BLaER1 treated with 17β-estradiol and CSF1 and Interleukin-3, amounts not matched to agents 10 nM and 100 nM (cell line): ENCODE results near the gene CTNND1.

ENCODE experiments used
- H3K27ac ChIP-seq, 11 experiments: shearing (Covaris generic); formaldehyde crosslinking; 2 replicates each; pipeline ENCODE4 v1.8.1; 2022
- H3K27me3 ChIP-seq, 11 experiments: shearing (Covaris generic); formaldehyde crosslinking; 2 replicates each; pipeline ENCODE4 v1.8.1; 2022
- H3K36me3 ChIP-seq, 11 experiments: shearing (Covaris generic); formaldehyde crosslinking; 2 replicates each; pipeline ENCODE4 v1.8.1; 2022
- H3K4me1 ChIP-seq, 10 experiments: shearing (Covaris generic); formaldehyde crosslinking; 2 replicates each; pipeline ENCODE4 v1.8.1; 2022
- H3K4me2 ChIP-seq, 11 experiments: shearing (Covaris generic); formaldehyde crosslinking; 2 replicates each; pipeline ENCODE4 v1.8.1; 2022
- H3K4me3 ChIP-seq, 10 experiments: shearing (Covaris generic); formaldehyde crosslinking; 2 replicates each; pipeline ENCODE4 v1.8.1; 2022
- H3K9ac ChIP-seq, 11 experiments: shearing (Covaris generic); formaldehyde crosslinking; 2 replicates each; pipeline ENCODE4 v1.8.1; 2022
- H3K9me3 ChIP-seq, 11 experiments: shearing (Covaris generic); formaldehyde crosslinking; replicated peaks in 1 of 11; 2 replicates each; pipeline ENCODE4 v1.8.1; 2022
- H4K20me1 ChIP-seq, 11 experiments: shearing (Covaris generic); formaldehyde crosslinking; 2 replicates each; pipeline ENCODE4 v1.8.1; 2022
- Cebpa-rat ChIP-seq, 11 experiments: shearing (Covaris generic); IDR thresholded peaks; 2 replicates each; pipeline ENCODE4 v1.8.1; 2022

CTNND1 gene

GRCh38 chr11:57801183-57801485 is 39.5 kb downstream of the CTNND1 start:
- TF ChIP-seq Cebpa-rat (IDR thresholded peaks at IDR 0.05): no peak
- Histone ChIP-seq H3K27ac (peak overlapping the region; percentile 6 to 74 (median 66); a peak in 20 of 22 replicates), H3K4me3 (peak overlapping the region in 3 of 10 experiments; percentile 0 to 18 (median 14); a peak in 3 of 20 replicates), H3K9me3 (no peaks in the 10 kb centered on the region), H3K36me3 (peaks cover 43 to 60% (median 55%) of the 10 kb centered on the region in 11 experiments), H3K9ac (peak overlapping the region in 10 of 11 experiments; percentile 7 to 69 (median 54); a peak in 18 of 22 replicates), H3K27me3 (no peaks in the 10 kb centered on the region), H4K20me1 (no peaks in the 10 kb centered on the region), H3K4me2 (peak overlapping the region; percentile 52 to 87 (median 71)), H3K4me1 (peaks cover 16 to 53% (median 40%) of the 10 kb centered on the region in 10 experiments)

GRCh38 chr11:57802411-57802810 is 40.8 kb downstream of the CTNND1 start:
- Histone ChIP-seq H3K36me3 (peaks cover 41 to 62% (median 57%) of the 10 kb centered on the region in 11 experiments), H3K27me3 (no peaks in the 10 kb centered on the region), H3K27ac (peak overlapping the region in 1 of 11 experiments; percentile 74; a peak in 1 of 22 replicates)

GRCh38 chr11:57804466-57804865 is 42.9 kb downstream of the CTNND1 start:
- Histone ChIP-seq H3K9ac (no peak overlapping the region), H3K36me3 (peaks cover 61 to 80% (median 75%) of the 10 kb centered on the region in 11 experiments), H3K9me3 (no peaks in the 10 kb centered on the region), H3K4me2 (no peak overlapping the region), H3K27ac (no peak overlapping the region), H4K20me1 (no peaks in the 10 kb centered on the region), H3K4me3 (no peak overlapping the region), H3K27me3 (no peaks in the 10 kb centered on the region), H3K4me1 (peaks cover 16 to 35% (median 30%) of the 10 kb centered on the region in 10 experiments)
- no peak for TF ChIP-seq Cebpa-rat (IDR thresholded peaks at IDR 0.05)

More at GRCh38 chr11:57802411-57802810, 40.8 kb downstream of the CTNND1 start:
- Histone ChIP-seq H4K20me1 (no peaks in the 10 kb centered on the region), H3K4me2 (peak overlapping the region in 4 of 11 experiments; percentile 2 to 85 (median 76); a peak in 4 of 22 replicates), H3K4me1 (peaks cover 16 to 50% (median 40%) of the 10 kb centered on the region in 10 experiments), H3K9ac (no peak overlapping the region), H3K9me3 (no peaks in the 10 kb centered on the region), H3K4me3 (no peak overlapping the region)
- no peak for TF ChIP-seq Cebpa-rat (IDR thresholded peaks at IDR 0.05)

DNA sequence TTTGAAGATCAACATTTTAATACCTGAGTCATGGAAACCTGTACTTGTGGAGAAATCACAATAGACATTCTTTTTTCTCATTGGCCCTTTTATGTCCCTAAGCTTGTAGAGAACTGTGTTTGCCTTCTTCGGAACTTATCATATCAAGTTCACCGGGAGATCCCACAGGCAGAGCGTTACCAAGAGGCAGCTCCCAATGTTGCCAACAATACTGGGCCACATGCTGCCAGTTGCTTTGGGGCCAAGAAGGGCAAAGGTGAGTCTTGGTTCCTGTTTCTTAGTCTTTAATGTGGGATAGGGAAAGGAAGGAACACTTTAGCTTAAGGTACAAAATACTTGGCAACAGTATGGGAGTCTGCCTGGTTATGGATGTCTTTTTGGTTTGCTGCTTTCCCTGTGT is 44.2 kb downstream of the CTNND1 start:
- peaks cover 11 to 22% (median 21%) of the 10 kb centered on the region in 10 experiments for H3K4me1 ChIP-seq
- H3K27me3 ChIP-seq: no peaks in the 10 kb centered on the region
- no peak overlapping the region for H3K4me2 ChIP-seq
- H4K20me1 ChIP-seq: no peaks in the 10 kb centered on the region
- no peaks in the 10 kb centered on the region for H3K9me3 ChIP-seq
- no peak overlapping the region for H3K4me3 ChIP-seq
- no peak for TF ChIP-seq Cebpa-rat (IDR thresholded peaks at IDR 0.05)
- no peak overlapping the region for H3K9ac ChIP-seq
- H3K36me3 ChIP-seq: peaks cover 74 to 93% (median 88%) of the 10 kb centered on the region in 11 experiments
- H3K27ac ChIP-seq: no peak overlapping the region

GRCh38 chr11:57812634-57813033 is 51.0 kb downstream of the CTNND1 start:
- Histone ChIP-seq H3K36me3 (peaks cover 64 to 100% (median 90%) of the 10 kb centered on the region in 11 experiments), H3K4me2 (no peak overlapping the region)

DNA sequence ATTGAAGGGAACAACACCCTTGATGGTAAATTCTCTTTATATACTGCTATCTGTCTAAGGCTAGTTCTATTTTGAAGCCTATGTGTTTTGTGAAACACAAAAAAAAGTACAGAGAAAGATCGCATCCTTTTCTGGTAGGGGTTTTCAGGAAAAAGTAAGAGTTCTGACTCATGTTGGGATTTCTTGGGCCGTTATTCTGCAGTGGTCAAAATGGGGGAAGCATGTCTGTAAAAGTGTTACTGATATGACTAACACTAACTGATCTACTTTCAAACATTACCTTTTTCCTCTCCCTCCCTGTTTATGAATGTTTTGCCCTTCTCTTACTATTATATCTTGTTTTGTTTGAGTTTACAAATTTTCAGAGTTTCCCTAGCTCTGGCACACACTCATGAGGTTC is 53.9 kb downstream of the CTNND1 start:
- H3K36me3 ChIP-seq: peaks cover 37 to 78% (median 64%) of the 10 kb centered on the region in 11 experiments
- no peak overlapping the region for H3K9ac ChIP-seq
- no peak for TF ChIP-seq Cebpa-rat (IDR thresholded peaks at IDR 0.05)
- no peak overlapping the region for H3K27ac ChIP-seq
- H3K4me1 ChIP-seq: no peaks in the 10 kb centered on the region
- H3K9me3 ChIP-seq: no peaks in the 10 kb centered on the region
- no peak overlapping the region for H3K4me2 ChIP-seq
- H4K20me1 ChIP-seq: no peaks in the 10 kb centered on the region
- H3K4me3 ChIP-seq: no peak overlapping the region
- no peaks in the 10 kb centered on the region for H3K27me3 ChIP-seq

More at GRCh38 chr11:57812634-57813033, 51.0 kb downstream of the CTNND1 start:
- no peaks in the 10 kb centered on the region for H3K9me3 ChIP-seq
- H3K27ac ChIP-seq: no peak overlapping the region
- no peaks in the 10 kb centered on the region for H3K4me1 ChIP-seq
- H3K4me3 ChIP-seq: no peak overlapping the region
- TF ChIP-seq Cebpa-rat (IDR thresholded peaks at IDR 0.05): no peak
- H3K27me3 ChIP-seq: no peaks in the 10 kb centered on the region
- no peaks in the 10 kb centered on the region for H4K20me1 ChIP-seq
- no peak overlapping the region for H3K9ac ChIP-seq

GRCh38 chr11:57815877-57816276 is 54.3 kb downstream of the CTNND1 start:
- no peak overlapping the region for H3K4me3 ChIP-seq
- no peak overlapping the region for H3K4me2 ChIP-seq
- H3K9me3 ChIP-seq: no peaks in the 10 kb centered on the region
- H3K4me1 ChIP-seq: no peaks in the 10 kb centered on the region
- no peak for TF ChIP-seq Cebpa-rat (IDR thresholded peaks at IDR 0.05)
- H3K36me3 ChIP-seq: peaks cover 33 to 74% (median 60%) of the 10 kb centered on the region in 11 experiments
- no peaks in the 10 kb centered on the region for H4K20me1 ChIP-seq
- H3K27ac ChIP-seq: no peak overlapping the region
- no peaks in the 10 kb centered on the region for H3K27me3 ChIP-seq
- H3K9ac ChIP-seq: no peak overlapping the region

DNA sequence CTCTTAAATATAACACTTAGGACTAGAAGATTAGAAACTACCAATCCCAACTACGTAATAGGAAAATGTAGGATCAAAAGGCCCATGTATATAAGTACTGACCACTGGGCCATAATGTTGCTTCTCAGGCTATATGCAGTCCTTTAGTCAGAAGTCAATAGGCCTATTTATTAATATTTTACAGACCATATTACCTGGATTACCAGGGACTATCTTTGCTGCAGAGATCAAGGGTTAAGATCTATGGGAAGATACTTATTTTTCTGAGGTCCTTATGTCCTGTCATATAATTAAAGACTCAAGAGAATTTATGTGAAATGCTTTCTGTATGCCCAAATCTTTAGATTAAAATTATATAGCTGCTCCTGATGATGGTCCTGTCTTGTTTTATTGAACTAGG is 57.2 kb downstream of the CTNND1 start:
- Histone ChIP-seq H3K9ac (no peak overlapping the region), H4K20me1 (no peaks in the 10 kb centered on the region), H3K36me3 (peaks cover 13 to 44% (median 37%) of the 10 kb centered on the region in 11 experiments; a peak in 20 of 22 replicates), H3K9me3 (no peaks in the 10 kb centered on the region), H3K4me3 (no peak overlapping the region), H3K27ac (no peak overlapping the region), H3K4me2 (no peak overlapping the region), H3K4me1 (no peaks in the 10 kb centered on the region), H3K27me3 (no peaks in the 10 kb centered on the region)
- TF ChIP-seq Cebpa-rat (IDR thresholded peaks at IDR 0.05): no peak

DNA sequence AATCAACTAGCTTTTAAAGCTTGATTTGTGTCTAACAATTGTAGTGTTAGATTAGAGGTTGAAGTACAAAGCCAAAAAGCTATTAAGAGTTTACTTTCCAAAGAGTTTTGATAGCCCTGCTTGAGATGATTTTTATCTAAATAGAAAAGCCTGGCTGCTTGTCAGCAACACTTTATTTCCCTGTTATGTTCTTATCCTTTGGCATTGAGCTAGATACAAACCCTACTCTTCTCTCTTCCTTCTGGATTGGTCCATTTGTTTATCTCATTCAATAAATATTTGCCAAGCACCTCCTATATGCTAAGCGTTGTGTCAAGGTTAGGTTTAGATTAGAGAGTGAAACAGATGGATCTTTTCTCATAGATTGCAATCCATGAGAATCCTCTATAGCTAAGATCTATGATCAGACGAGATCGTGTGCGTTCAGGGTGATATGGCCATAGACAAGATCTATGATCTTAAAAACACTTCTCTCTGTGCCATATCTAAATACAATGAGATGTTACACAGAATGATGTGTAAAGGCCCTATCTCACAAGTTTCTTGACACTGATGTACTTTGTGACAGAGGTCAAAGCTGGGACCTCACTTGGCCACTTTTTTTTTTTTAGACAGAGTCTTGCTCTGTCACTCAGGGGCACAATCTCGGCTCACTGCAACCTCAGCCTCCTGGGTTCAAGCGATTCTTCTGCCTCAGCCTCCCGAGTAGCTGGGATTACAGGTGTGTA is 57.8 kb downstream of the CTNND1 start:
- no peak overlapping the region for H3K9ac ChIP-seq
- no peak for TF ChIP-seq Cebpa-rat (IDR thresholded peaks at IDR 0.05)
- no peaks in the 10 kb centered on the region for H3K4me1 ChIP-seq
- no peak overlapping the region for H3K4me2 ChIP-seq
- H3K4me3 ChIP-seq: no peak overlapping the region
- peaks cover 13 to 38% (median 32%) of the 10 kb centered on the region in 11 experiments; a peak in 20 of 22 replicates for H3K36me3 ChIP-seq
- H4K20me1 ChIP-seq: no peaks in the 10 kb centered on the region
- H3K27ac ChIP-seq: no peak overlapping the region
- no peaks in the 10 kb centered on the region for H3K9me3 ChIP-seq
- H3K27me3 ChIP-seq: no peaks in the 10 kb centered on the region

- H3K36me3 ChIP-seq: no peaks in the 10 kb centered on the region; a peak in 1 of 22 replicates
- H3K27me3 ChIP-seq: no peaks in the 10 kb centered on the region
- TF ChIP-seq Cebpa-rat (IDR thresholded peaks at IDR 0.05): no peak
- no peak overlapping the region for H3K4me3 ChIP-seq
- H3K9me3 ChIP-seq: no peaks in the 10 kb centered on the region
- no peaks in the 10 kb centered on the region for H4K20me1 ChIP-seq
- H3K4me1 ChIP-seq: no peaks in the 10 kb centered on the region
- no peak overlapping the region for H3K4me2 ChIP-seq
- no peak overlapping the region for H3K27ac ChIP-seq
- no peak overlapping the region for H3K9ac ChIP-seq
Observed at GRCh38 chr11:57823859-57824258, 62.3 kb downstream of the CTNND1 start.
